Vagina (tissue), 2 donors: ENCODE measurements around the gene TSPAN6.

Source experiments
- POLR2A ChIP-seq, 2 donors: fragments of 450-650 bp; IDR thresholded peaks; one replicate each; pipeline ENCODE4 v1.6.1; 2017; ENCODE audit warnings: antibody characterized with exemption in 2 of 2, mild to moderate bottlenecking in 2 of 2, moderate library complexity in 2 of 2
- POLR2AphosphoS5 ChIP-seq, 2 donors: sonication (generic); formaldehyde crosslinking; IDR thresholded peaks; one replicate each; pipeline ENCODE4 v1.9.0; 2017; ENCODE audit warnings: antibody characterized with exemption in 2 of 2, mild to moderate bottlenecking in 2 of 2, low read depth in 1 of 2; ENCODE audit not compliant: insufficient read depth in 1 of 2
- TF ChIP-seq, protein P1 (sequence below), 3 experiments: fragments of 450-650 bp in 2 of 3; fragments of 200-600 bp in 1 of 3; sonication (generic) in 1 of 3; IDR thresholded peaks; one replicate each; pipeline ENCODE4 v1.5.1; 2017 to 2019; ENCODE audit warnings: antibody characterized with exemption in 3 of 3, mild to moderate bottlenecking in 2 of 3, moderate library complexity in 2 of 3

DNA sequence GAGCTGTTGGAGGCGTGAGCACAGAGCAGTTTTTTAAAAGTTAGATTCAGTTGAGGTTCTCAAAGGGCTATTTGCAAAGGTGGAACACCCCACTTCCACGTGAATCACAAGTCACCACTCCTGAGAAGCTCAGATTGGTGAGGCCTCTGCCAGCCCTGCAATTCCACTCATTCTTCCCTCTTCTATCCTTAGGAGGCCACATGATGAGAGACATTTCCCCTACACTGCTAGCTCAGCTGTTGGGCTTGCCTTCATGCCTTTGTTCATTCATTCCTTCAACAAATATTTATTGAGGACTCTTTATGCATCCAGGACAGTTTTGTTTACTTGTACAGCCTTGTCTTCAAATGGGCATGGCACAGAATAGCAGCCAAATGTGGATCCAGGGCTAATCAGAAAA lies 11.1 kb upstream of the TSPAN6 start:
- TF ChIP-seq, protein P1, sequence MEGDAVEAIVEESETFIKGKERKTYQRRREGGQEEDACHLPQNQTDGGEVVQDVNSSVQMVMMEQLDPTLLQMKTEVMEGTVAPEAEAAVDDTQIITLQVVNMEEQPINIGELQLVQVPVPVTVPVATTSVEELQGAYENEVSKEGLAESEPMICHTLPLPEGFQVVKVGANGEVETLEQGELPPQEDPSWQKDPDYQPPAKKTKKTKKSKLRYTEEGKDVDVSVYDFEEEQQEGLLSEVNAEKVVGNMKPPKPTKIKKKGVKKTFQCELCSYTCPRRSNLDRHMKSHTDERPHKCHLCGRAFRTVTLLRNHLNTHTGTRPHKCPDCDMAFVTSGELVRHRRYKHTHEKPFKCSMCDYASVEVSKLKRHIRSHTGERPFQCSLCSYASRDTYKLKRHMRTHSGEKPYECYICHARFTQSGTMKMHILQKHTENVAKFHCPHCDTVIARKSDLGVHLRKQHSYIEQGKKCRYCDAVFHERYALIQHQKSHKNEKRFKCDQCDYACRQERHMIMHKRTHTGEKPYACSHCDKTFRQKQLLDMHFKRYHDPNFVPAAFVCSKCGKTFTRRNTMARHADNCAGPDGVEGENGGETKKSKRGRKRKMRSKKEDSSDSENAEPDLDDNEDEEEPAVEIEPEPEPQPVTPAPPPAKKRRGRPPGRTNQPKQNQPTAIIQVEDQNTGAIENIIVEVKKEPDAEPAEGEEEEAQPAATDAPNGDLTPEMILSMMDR (IDR thresholded peaks at IDR 0.05), result no peak
- TF ChIP-seq POLR2A (IDR thresholded peaks at IDR 0.05) (no peak), POLR2AphosphoS5 (IDR thresholded peaks at IDR 0.05; ENCODE audit: insufficient read depth in 1 of 2, low read depth in 1 of 2) (no peak)
